Panc1 (cell line): ENCODE measurements around the gene MTO1. TPM values are rescaled to one million over a fixed set of nuclear protein-coding genes. Genes with fewer than 3 reads are reported as not detected.
A peak's percentile ranks its signal among the peaks of the same experiment; 100 is the strongest.

Experiments used
- ATAC-seq: fragments of 200-7000 bp; cut with Tn5 transposase; 2 replicates; pipeline ENCODE4 v1.9.1; 2020; ENCODE audit warnings: mild to moderate bottlenecking, moderate library complexity
- BruUV-seq: library from RNA; stranded (reverse); fragments of 400-500 nt; replicated peaks from 2 replicates; lab custom pipeline; 2021; lab: Mats Ljungman, UMichigan
- CTCF ChIA-PET: fragments of 300-600 bp; sonication (Branson Sonifier 250); formaldehyde crosslinking; loops from one replicate; lab custom pipeline; 2022; ENCODE audit warnings: antibody characterized with exemption; lab: Charles Lee
- POLR2A ChIA-PET: fragments of 300-600 bp; sonication (Branson Sonifier 250); formaldehyde crosslinking; loops from one replicate; lab custom pipeline; 2022; ENCODE audit warnings: antibody characterized with exemption; lab: Charles Lee
- DNase-seq: peaks from one replicate; pipeline ENCODE4 v3.0.0-alpha.2; 2010; ENCODE audit warnings: low read depth, low spot score
- H3K27ac ChIP-seq: 2 replicates; pipeline ENCODE4 v1.5.1; 2011; ENCODE audit warnings: mild to moderate bottlenecking, low read length, inconsistent platforms
- H3K27me3 ChIP-seq: fragments of 200-500 bp; sonication (Bioruptor generic); 2 replicates; pipeline ENCODE4 v1.6.0; 2014; ENCODE audit warnings: low read length, inconsistent platforms; ENCODE audit not compliant: control insufficient read depth, insufficient read depth
- H3K36me3 ChIP-seq: fragments of 200-500 bp; sonication (Bioruptor generic); 2 replicates; pipeline ENCODE4 v1.5.1; 2014; ENCODE audit warnings: inconsistent platforms, mild to moderate bottlenecking, low read length, moderate library complexity; ENCODE audit not compliant: control insufficient read depth, insufficient read depth
- H3K4me1 ChIP-seq: 2 replicates; pipeline ENCODE4 v1.5.1; 2011; ENCODE audit warnings: inconsistent platforms, mild to moderate bottlenecking, low read length, moderate library complexity; ENCODE audit not compliant: control insufficient read depth, insufficient read depth
- H3K4me3 ChIP-seq, 2 experiments: 2 replicates each; pipeline ENCODE4 v1.5.1; 2011 to 2012; ENCODE audit warnings: low read depth in 2 of 2, low read length in 2 of 2, mild to moderate bottlenecking in 2 of 2, inconsistent platforms in 1 of 2, moderate library complexity in 1 of 2
- H3K9me3 ChIP-seq: fragments of 200-500 bp; sonication (Bioruptor generic); 2 replicates; pipeline ENCODE4 v1.5.1; 2014; ENCODE audit warnings: low read depth, mild to moderate bottlenecking, inconsistent platforms, low read length, moderate library complexity; ENCODE audit not compliant: control insufficient read depth, insufficient read depth
- CTCF ChIP-seq: fragments of 450-650 bp; IDR thresholded peaks from 2 replicates; pipeline ENCODE4 v1.5.1; 2017; ENCODE audit warnings: mild to moderate bottlenecking
- POLR2AphosphoS5 ChIP-seq: IDR thresholded peaks from 2 replicates; pipeline ENCODE4 v1.6.1; 2012; ENCODE audit warnings: mild to moderate bottlenecking, low read depth, low read length, moderate library complexity
- REST ChIP-seq, 2 experiments: IDR thresholded peaks; 2 replicates each; pipeline ENCODE4 v1.6.1; 2011 to 2012; ENCODE audit warnings: low read depth in 2 of 2, control low read depth in 1 of 2, low read length in 1 of 2, mild to moderate bottlenecking in 1 of 2, moderate library complexity in 1 of 2; ENCODE audit not compliant: insufficient read depth in 1 of 2
- SIN3A ChIP-seq: IDR thresholded peaks from 2 replicates; pipeline ENCODE4 v1.6.1; 2012; ENCODE audit warnings: low read depth, mild to moderate bottlenecking, low read length, moderate library complexity, borderline replicate concordance; ENCODE audit not compliant: insufficient read depth
- TCF7L2 ChIP-seq: IDR thresholded peaks from 2 replicates; pipeline ENCODE4 v1.6.1; 2011; ENCODE audit warnings: mild to moderate bottlenecking, low read depth, low read length, inconsistent platforms
- in situ Hi-C: cut with HindIII; loops from 2 replicates; pipeline ENCODE4 v1.10.0; 2016; ENCODE audit warnings: low sequenced_read_pairs, low pct_unique_long_range_greater_than_20kb
- intact Hi-C: fragments of 100-400 bp; cut with micrococcal nuclease; formaldehyde crosslinking; loops from one replicate; pipeline ENCODE4 v1.10.0; 2022; ENCODE audit not compliant: unreplicated experiment
- total RNA-seq: library from RNA; stranded (reverse); gene quantifications from one replicate; pipeline ENCODE4 v1.2.1, GENCODE V29; 2021; ENCODE audit not compliant: unreplicated experiment

Gene MTO1
- total RNA-seq, 1 experiment from 2014 or later: 57.9 TPM

- H3K36me3 ChIP-seq: peaks cover 33% of the 10 kb centered on the region
- ChIA-PET POLR2A (interaction anchor here (0.5 to 2.7 kb wide), 14 partner anchors 22 to 1737 kb away, joined by 3 to 31 read pairs (median 6); partner anchors contain the start of gene SLC17A5), CTCF (interaction anchor here (1.0 to 1.6 kb wide), 2 partner anchors 91 to 132 kb away, joined by 4 to 5 read pairs; no protein-coding TSS in a partner anchor)
- in situ Hi-C loops (no loop called here), intact Hi-C loops (loop anchor here (2.0 kb wide), 1 partner anchor 60 kb away; no protein-coding TSS in a partner anchor)
- ATAC-seq (peak; percentile 86), DNase-seq (peak; percentile 100)
- no peaks in the 10 kb centered on the region for H3K9me3 ChIP-seq
- H3K4me3 ChIP-seq: peak within 1 kb of the TSS; percentile 86 to 91
- no TSS peak for BruUV-seq
- TF ChIP-seq SIN3A (peak; percentile 98), TCF7L2 (peak; percentile 63; the same call in 1 of the 2 replicates), REST (IDR thresholded peaks at IDR 0.05; ENCODE audit: insufficient read depth in 1 of 2, low read depth in 2 of 2, low read length in 1 of 2) (peak; percentile 43 to 52; a peak in 2 of 4 replicates), POLR2AphosphoS5 (peak; percentile 100), CTCF (no peak)
- peak within 1 kb of the TSS; percentile 100 for H3K27ac ChIP-seq
- H3K27me3 ChIP-seq: no peaks in the 10 kb centered on the region
- H3K4me1 ChIP-seq: peaks cover 39% of the 10 kb centered on the region
Observed at GRCh38 chr6:73520688-73521350, 59.3 kb downstream of the MTO1 start, which contains the start of gene EEF1A1. Gene EEF1A1 (minus strand): TSS chr6:73521032. CDS start chr6:73520026, 1,006 bp downstream.

GRCh38 chr6:73521351-73521985 is 59.9 kb downstream of the MTO1 start:
- TF ChIP-seq REST (IDR thresholded peaks at IDR 0.05; ENCODE audit: insufficient read depth in 1 of 2, low read depth in 2 of 2, low read length in 1 of 2): no peak
- no peak for TF ChIP-seq POLR2AphosphoS5
- TF ChIP-seq SIN3A: no peak
- no peak for TF ChIP-seq CTCF
- no peak for TF ChIP-seq TCF7L2
- in situ Hi-C loops: no loop called here
- intact Hi-C loops: loop anchor here (2.0 kb wide), 1 partner anchor 59 kb away; no protein-coding TSS in a partner anchor
- Histone ChIP-seq H3K27ac (peak overlapping the region; percentile 100), H3K36me3 (peaks cover 30% of the 10 kb centered on the region), H3K4me3 (peak overlapping the region; percentile 65 to 86), H3K9me3 (no peaks in the 10 kb centered on the region), H3K4me1 (peaks cover 36% of the 10 kb centered on the region), H3K27me3 (no peaks in the 10 kb centered on the region)
- TSS peak; percentile 95 for BruUV-seq
- DNase-seq (no peak), ATAC-seq (peak; percentile 70)
- ChIA-PET POLR2A (interaction anchor here (0.5 to 2.7 kb wide), 9 partner anchors 21 to 110 kb away, joined by 3 to 31 read pairs (median 5); no protein-coding TSS in a partner anchor), CTCF (interaction anchor here (1.0 to 1.6 kb wide), 2 partner anchors 90 to 131 kb away, joined by 4 to 5 read pairs; no protein-coding TSS in a partner anchor)
